ENCODE data around the gene ASIC2.

DNA sequence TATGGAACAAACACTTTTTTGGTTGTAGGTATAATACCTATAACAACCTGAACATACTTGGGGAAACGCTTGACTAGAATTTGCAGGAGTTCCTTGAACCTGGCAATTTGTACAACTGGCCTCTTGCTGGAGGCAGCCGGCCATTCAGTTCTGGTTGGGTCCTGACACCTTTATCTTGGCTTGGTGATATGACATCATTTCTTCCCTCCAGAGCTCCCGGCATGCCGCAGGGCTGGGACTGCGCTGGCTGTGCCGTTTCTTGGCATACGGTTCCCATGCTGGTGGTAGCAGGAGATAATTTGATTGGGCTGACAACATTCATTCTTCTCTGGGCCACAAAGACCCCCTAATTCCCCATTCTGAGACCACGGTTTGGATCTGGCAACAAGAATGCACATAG, 87.5 kb downstream of the ASIC2 start:
- TF ChIP-seq POLR2A (IDR thresholded peaks at IDR 0.05) (no peak), CTCF (IDR thresholded peaks at IDR 0.05) (no peak)
